ENCODE results near the gene PAGE4.

DNA sequence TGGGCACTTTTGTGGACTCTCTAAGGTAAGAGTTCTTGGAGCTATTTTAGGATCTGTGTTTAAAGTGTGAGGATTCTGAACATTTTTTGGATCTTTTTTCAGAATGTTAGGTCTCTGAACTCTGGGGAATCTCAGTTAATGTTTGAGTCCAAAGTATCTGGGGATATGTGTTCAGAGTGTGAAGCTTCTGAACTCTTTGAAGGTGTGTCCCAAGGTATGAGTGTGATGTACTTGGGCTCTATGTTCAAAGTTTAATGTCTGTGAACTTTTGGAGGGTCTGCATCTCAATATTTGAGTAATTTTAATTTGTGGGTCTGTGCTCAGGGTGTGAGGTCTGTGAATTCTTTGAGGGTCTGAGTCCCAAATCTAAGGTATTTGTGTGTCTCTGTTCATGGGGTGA is 35.4 kb upstream of the PAGE4 start:
- TF ChIP-seq CTCF (conservative IDR thresholded peaks at IDR 0.05; ENCODE audit: low read length) (no peak), EZH2phosphoT487 (IDR thresholded peaks at IDR 0.05; ENCODE audit: borderline replicate concordance, low read depth, low read length) (no peak)
